Measurements from ENCODE around the gene EZR. TPM values are rescaled to one million over a fixed set of nuclear protein-coding genes. Genes with fewer than 3 reads are reported as not detected.

EZR gene
- total RNA-seq, 1 experiment from 2014 or later, result 1,402 TPM

DNA sequence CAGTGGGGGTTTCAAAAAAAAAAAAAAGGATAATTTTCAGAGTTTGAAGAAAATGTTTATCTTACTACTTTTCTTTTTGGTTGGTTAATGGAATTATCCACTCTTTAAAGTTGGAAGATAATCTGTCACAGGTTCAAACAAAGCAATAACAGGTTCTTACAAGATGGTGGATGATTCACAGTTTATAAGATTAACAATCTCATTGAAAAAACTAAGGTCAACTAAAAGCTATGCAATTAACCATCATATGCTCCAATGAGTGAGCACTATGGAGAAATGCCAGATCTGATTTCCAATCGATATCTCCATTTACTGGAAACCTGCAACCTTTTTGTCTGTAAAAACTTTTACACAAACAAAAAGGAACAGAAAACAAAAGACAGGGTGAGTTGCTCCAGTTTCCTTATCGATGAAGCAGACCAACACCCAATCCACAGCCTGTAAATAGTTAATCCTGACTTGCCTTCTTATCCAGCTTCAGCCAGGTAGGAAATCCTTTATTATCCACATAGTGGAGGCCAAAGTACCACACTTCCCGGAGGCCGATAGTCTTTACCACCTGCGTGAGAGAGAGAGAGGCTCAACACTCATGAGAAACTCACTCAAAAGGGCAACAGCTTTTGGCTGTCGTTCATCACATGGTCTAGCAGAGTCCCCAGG is 32.4 kb downstream of the EZR start:
- intact Hi-C loops (cut with micrococcal nuclease), result no loop called here
- Histone ChIP-seq H3K27ac (ENCODE audit: low read depth, low read length) (peak overlapping the region; percentile 36; the same call in 1 of the 2 replicates), H3K4me3 (replicated peaks in 1 of 2; ENCODE audit: low read depth in 1 of 2, low read length in 2 of 2) (no peak overlapping the region), H3K79me2 (ENCODE audit: insufficient read depth, low read length) (peaks cover 100% of the 10 kb centered on the region), H4K20me1 (ENCODE audit: insufficient read depth) (peaks cover 79% of the 10 kb centered on the region; the same call in 1 of the 2 replicates), H3K27me3 (ENCODE audit: insufficient read depth, low read length) (no peaks in the 10 kb centered on the region), H2AFZ (ENCODE audit: low read depth, low read length, poor library complexity, severe bottlenecking) (no peak overlapping the region), H3K9ac (ENCODE audit: low read length) (no peak overlapping the region), H3K4me1 (ENCODE audit: control insufficient read depth in 1 of 2, insufficient read depth in 2 of 2, low read length in 2 of 2) (peaks cover 51 to 100% of the 10 kb centered on the region in 2 experiments), H3K4me2 (ENCODE audit: low read length) (peak overlapping the region; percentile 17; the same call in 1 of the 2 replicates), H3K36me3 (ENCODE audit: control insufficient read depth in 1 of 2, insufficient read depth in 2 of 2, low read length in 2 of 2) (peaks cover 62 to 97% of the 10 kb centered on the region in 2 experiments), H3K9me3 (ENCODE audit: control insufficient read depth in 1 of 2, insufficient read depth in 1 of 2, low read depth in 1 of 2, low read length in 2 of 2) (no peaks in the 10 kb centered on the region), H3K9me2 (ENCODE audit: insufficient read depth) (no peaks in the 10 kb centered on the region)
- DNase-seq (ENCODE audit: low read depth, low spot score), result no peak
- ChIA-PET POLR2A (no interaction called here), RAD21 (ENCODE audit: low non-redundant PET in 1 of 2, low total read pairs in 2 of 2, uncharacterized antibody in 2 of 2, unreplicated experiment in 2 of 2) (no interaction called here), CTCF (no interaction called here)
- ATAC-seq, result no peak
- TSS peak; percentile 16 for BruUV-seq (replicated peaks)
- TF ChIP-seq ZFX (IDR thresholded peaks at IDR 0.05) (no peak), YY1 (IDR thresholded peaks at IDR 0.05; ENCODE audit: extremely low read depth, insufficient replicate concordance, low read depth, low read length) (no peak), SIN3A (IDR thresholded peaks at IDR 0.05; ENCODE audit: low read depth) (no peak), FOSL1 (IDR thresholded peaks at IDR 0.05; ENCODE audit: low read depth) (no peak), POLR2A (IDR thresholded peaks at IDR 0.05; ENCODE audit: borderline replicate concordance, extremely low read depth, insufficient read depth, insufficient read length) (no peak), POLR2AphosphoS5 (IDR thresholded peaks at IDR 0.05; ENCODE audit: low read depth, low read length) (peak; percentile 49), JUND (IDR thresholded peaks at IDR 0.05) (no peak)
- TF ChIP-seq, protein P1, sequence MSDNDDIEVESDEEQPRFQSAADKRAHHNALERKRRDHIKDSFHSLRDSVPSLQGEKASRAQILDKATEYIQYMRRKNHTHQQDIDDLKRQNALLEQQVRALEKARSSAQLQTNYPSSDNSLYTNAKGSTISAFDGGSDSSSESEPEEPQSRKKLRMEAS (IDR thresholded peaks at IDR 0.05), result no peak
- TF ChIP-seq, protein P2, sequence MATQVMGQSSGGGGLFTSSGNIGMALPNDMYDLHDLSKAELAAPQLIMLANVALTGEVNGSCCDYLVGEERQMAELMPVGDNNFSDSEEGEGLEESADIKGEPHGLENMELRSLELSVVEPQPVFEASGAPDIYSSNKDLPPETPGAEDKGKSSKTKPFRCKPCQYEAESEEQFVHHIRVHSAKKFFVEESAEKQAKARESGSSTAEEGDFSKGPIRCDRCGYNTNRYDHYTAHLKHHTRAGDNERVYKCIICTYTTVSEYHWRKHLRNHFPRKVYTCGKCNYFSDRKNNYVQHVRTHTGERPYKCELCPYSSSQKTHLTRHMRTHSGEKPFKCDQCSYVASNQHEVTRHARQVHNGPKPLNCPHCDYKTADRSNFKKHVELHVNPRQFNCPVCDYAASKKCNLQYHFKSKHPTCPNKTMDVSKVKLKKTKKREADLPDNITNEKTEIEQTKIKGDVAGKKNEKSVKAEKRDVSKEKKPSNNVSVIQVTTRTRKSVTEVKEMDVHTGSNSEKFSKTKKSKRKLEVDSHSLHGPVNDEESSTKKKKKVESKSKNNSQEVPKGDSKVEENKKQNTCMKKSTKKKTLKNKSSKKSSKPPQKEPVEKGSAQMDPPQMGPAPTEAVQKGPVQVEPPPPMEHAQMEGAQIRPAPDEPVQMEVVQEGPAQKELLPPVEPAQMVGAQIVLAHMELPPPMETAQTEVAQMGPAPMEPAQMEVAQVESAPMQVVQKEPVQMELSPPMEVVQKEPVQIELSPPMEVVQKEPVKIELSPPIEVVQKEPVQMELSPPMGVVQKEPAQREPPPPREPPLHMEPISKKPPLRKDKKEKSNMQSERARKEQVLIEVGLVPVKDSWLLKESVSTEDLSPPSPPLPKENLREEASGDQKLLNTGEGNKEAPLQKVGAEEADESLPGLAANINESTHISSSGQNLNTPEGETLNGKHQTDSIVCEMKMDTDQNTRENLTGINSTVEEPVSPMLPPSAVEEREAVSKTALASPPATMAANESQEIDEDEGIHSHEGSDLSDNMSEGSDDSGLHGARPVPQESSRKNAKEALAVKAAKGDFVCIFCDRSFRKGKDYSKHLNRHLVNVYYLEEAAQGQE (IDR thresholded peaks at IDR 0.05; ENCODE audit: low read depth), result no peak

Measured in HCT116 (cell line).